Tibial artery (tissue), 4 donors: ENCODE data around the gene RASGRF1.

ENCODE experiments used
- DNase-seq, 2 donors: peaks; one replicate each; pipeline ENCODE4 v3.0.0-alpha.2; 2019
- H3K27ac ChIP-seq, 2 donors: fragments of 200-600 bp; sonication (generic) in 1 of 2; 1 replicate in 1 of 2; 2 replicates in 1 of 2; pipeline ENCODE4 v1.5.1; 2018 to 2019; ENCODE audit warnings: mild to moderate bottlenecking in 1 of 2
- H3K27me3 ChIP-seq, 2 donors: fragments of 200-600 bp; sonication (generic) in 1 of 2; one replicate each; pipeline versions ENCODE4 v1.5.1 to v1.6.0; 2016 to 2019
- H3K36me3 ChIP-seq, 3 donors: fragments of 200-600 bp; sonication (generic) in 2 of 3; one replicate each; pipeline ENCODE4 v1.5.1; 2016 to 2019; ENCODE audit warnings: mild to moderate bottlenecking in 2 of 3
- H3K4me1 ChIP-seq, 4 donors: fragments of 200-600 bp; sonication (generic) in 2 of 4; 1 replicate in 3 of 4; 2 replicates in 1 of 4; pipeline ENCODE4 v1.5.1; 2016 to 2019
- H3K4me3 ChIP-seq, 2 donors: fragments of 200-600 bp; sonication (generic) in 1 of 2; 1 replicate in 1 of 2; 2 replicates in 1 of 2; pipeline ENCODE4 v1.5.1; 2018 to 2019; ENCODE audit warnings: mild to moderate bottlenecking in 2 of 2
- H3K9me3 ChIP-seq, 3 donors: fragments of 200-600 bp; sonication (generic) in 1 of 3; one replicate each; pipeline ENCODE4 v1.5.1; 2016 to 2019
- intact Hi-C: fragments of 100-400 bp; cut with DNase I; formaldehyde crosslinking; loops from one replicate; pipeline ENCODE4 v1.15.0; 2023; ENCODE audit warnings: low total_unique reads
- TF ChIP-seq, protein P1 (sequence below), 2 experiments: fragments of 200-600 bp in 1 of 2; fragments of 450-650 bp in 1 of 2; IDR thresholded peaks; one replicate each; pipeline ENCODE4 v1.5.1; 2017 to 2019; ENCODE audit warnings: antibody characterized with exemption in 2 of 2, mild to moderate bottlenecking in 1 of 2, moderate library complexity in 1 of 2

The RASGRF1 gene

DNA sequence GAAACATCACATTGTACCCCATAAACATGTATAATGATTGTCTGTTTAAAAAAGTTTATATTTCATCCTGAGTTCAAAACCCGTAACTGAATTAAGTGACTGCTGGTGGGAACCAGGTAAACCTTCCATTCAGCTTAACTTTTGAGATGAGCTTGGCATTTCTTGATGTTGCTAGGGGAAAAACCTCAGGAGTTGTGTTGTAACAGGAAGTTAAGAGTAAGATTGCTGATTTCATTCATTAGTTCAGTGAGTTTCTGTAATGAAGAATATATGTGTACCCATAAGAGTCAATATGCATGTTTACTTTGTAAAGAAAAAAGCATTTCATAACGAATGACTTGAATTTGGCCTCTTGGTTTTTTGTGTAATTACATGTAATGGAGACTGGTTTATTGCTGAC is 178.3 kb downstream of the RASGRF1 start:
- Histone ChIP-seq H3K9me3 (no peaks in the 10 kb centered on the region), H3K27ac (peak overlapping the region in 1 of 2 donors; percentile 82), H3K27me3 (no peaks in the 10 kb centered on the region), H3K4me3 (no peak overlapping the region), H3K4me1 (peaks cover 0 to 80% (median 31%) of the 10 kb centered on the region in 4 donors), H3K36me3 (peaks cover 22 to 63% (median 55%) of the 10 kb centered on the region in 3 donors)
- TF ChIP-seq, protein P1, sequence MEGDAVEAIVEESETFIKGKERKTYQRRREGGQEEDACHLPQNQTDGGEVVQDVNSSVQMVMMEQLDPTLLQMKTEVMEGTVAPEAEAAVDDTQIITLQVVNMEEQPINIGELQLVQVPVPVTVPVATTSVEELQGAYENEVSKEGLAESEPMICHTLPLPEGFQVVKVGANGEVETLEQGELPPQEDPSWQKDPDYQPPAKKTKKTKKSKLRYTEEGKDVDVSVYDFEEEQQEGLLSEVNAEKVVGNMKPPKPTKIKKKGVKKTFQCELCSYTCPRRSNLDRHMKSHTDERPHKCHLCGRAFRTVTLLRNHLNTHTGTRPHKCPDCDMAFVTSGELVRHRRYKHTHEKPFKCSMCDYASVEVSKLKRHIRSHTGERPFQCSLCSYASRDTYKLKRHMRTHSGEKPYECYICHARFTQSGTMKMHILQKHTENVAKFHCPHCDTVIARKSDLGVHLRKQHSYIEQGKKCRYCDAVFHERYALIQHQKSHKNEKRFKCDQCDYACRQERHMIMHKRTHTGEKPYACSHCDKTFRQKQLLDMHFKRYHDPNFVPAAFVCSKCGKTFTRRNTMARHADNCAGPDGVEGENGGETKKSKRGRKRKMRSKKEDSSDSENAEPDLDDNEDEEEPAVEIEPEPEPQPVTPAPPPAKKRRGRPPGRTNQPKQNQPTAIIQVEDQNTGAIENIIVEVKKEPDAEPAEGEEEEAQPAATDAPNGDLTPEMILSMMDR (IDR thresholded peaks at IDR 0.05), result no peak
- no peak for DNase-seq
- intact Hi-C loops, result no loop called here

GRCh38 chr15:78910271-78910670 is 180.3 kb downstream of the RASGRF1 start:
- Histone ChIP-seq H3K36me3 (peaks cover 29 to 72% (median 70%) of the 10 kb centered on the region in 3 donors), H3K4me3 (no peak overlapping the region), H3K4me1 (peaks cover 0 to 76% (median 31%) of the 10 kb centered on the region in 4 donors), H3K27ac (peak overlapping the region in 1 of 2 donors; percentile 30), H3K27me3 (no peaks in the 10 kb centered on the region), H3K9me3 (no peaks in the 10 kb centered on the region)
- intact Hi-C loops, result no loop called here
- no peak for DNase-seq
- TF ChIP-seq, protein P1 (IDR thresholded peaks at IDR 0.05), result no peak
